Gastroesophageal sphincter (tissue), 3 donors: ENCODE data around the gene YY1.

Experiments
- EP300 ChIP-seq: sonication (generic); formaldehyde crosslinking; IDR thresholded peaks from one replicate; pipeline ENCODE4 v1.6.1; 2017; ENCODE audit warnings: antibody characterized with exemption, mild to moderate bottlenecking
- POLR2AphosphoS5 ChIP-seq: sonication (generic); formaldehyde crosslinking; IDR thresholded peaks from one replicate; pipeline ENCODE4 v1.6.1; 2017; ENCODE audit warnings: antibody characterized with exemption
- TF ChIP-seq, protein P1 (sequence below), 4 experiments: fragments of 200-600 bp in 2 of 4; fragments of 450-650 bp in 2 of 4; sonication (generic) in 1 of 4; IDR thresholded peaks; one replicate each; pipeline ENCODE4 v1.5.1; 2017 to 2019; ENCODE audit warnings: antibody characterized with exemption in 4 of 4, mild to moderate bottlenecking in 2 of 4, moderate library complexity in 2 of 4

DNA sequence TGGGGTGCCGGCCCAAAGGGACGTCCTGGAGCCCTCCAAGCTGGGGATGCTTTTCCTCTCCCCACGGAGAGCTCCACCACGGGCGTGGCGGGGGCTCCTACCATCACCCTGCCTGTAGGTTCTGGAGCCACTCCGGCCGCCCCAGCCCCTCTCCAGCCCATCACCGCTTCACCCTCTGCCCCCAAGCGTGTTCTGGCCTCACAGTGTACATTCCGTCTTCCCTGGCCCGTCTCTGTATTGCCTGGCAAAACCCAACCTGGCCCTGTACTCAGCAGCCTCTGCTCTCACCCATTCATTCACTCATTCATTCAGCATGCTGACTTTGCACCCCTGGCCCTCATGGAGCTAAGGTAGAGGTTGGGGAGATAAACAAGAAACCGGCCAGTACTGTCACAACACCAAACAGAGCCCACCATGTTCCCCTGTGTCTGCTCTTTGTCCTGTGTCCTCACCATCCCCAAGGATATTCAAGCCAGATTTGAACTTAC, 47.0 kb downstream of the YY1 start:
- TF ChIP-seq, protein P1, sequence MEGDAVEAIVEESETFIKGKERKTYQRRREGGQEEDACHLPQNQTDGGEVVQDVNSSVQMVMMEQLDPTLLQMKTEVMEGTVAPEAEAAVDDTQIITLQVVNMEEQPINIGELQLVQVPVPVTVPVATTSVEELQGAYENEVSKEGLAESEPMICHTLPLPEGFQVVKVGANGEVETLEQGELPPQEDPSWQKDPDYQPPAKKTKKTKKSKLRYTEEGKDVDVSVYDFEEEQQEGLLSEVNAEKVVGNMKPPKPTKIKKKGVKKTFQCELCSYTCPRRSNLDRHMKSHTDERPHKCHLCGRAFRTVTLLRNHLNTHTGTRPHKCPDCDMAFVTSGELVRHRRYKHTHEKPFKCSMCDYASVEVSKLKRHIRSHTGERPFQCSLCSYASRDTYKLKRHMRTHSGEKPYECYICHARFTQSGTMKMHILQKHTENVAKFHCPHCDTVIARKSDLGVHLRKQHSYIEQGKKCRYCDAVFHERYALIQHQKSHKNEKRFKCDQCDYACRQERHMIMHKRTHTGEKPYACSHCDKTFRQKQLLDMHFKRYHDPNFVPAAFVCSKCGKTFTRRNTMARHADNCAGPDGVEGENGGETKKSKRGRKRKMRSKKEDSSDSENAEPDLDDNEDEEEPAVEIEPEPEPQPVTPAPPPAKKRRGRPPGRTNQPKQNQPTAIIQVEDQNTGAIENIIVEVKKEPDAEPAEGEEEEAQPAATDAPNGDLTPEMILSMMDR (IDR thresholded peaks at IDR 0.05) = no peak
- TF ChIP-seq EP300 = no peak
- TF ChIP-seq POLR2AphosphoS5 = no peak
